ENCODE results near the gene HMX1.

HMX1 gene

GRCh38 chr4:8910100-8910821 lies 38.6 kb upstream of the HMX1 start:
- DNase-seq (ENCODE audit: low spot score), result no peak

DNA sequence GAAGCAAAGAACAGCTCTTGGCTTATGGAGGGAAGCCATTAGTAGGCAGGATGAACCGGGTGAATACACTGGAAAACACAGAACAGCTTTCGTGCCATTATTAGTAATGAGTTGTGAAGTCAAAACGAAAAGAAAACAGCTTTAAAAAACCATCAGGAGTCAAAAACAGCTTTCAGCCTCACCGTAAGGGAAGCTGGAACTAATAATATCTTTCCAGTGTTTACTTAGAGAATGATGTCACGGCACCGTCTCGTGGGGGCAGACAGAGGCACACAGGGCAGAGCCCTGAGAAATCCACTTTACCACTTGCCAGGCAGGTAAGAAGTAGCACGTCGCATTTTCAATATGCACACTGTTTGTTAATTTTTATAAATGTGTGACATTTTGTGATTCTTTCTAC lies 37.9 kb upstream of the HMX1 start:
- no peak for DNase-seq (ENCODE audit: low spot score)

DNA sequence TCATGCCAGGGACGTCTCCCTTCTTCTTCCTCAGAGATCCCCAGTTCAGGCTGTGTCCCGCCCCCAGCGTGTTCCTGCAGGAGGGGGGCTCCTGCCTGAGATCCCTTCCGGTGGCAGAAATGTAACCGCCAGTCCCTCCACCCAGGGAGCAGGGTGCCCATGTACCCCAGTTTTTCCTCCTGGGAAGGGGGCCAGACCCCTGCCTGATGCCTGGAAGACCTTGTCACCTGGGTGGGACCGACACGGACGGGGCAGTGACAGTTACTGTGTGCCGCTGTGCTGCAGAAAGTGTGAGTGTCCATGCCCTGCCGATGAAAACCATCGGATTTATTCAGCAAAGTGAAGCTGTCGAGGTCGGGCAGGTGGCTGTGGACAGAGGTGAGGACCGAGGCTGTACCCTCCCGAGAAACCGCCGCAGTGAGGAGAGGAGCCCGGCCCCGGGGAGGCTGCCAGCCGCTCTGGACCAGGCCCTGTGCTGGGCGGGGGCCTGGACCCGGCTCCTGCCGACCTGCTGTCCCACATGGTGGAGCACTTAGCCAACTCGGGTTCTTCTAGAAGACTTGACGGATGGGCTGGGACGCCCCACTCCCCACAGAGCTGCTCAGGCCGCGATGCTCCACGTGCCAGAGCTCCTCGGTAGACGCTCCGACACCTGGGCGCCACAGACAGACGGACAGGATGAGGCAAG lies 36.7 kb upstream of the HMX1 start:
- no peak for DNase-seq (ENCODE audit: low spot score)

DNA sequence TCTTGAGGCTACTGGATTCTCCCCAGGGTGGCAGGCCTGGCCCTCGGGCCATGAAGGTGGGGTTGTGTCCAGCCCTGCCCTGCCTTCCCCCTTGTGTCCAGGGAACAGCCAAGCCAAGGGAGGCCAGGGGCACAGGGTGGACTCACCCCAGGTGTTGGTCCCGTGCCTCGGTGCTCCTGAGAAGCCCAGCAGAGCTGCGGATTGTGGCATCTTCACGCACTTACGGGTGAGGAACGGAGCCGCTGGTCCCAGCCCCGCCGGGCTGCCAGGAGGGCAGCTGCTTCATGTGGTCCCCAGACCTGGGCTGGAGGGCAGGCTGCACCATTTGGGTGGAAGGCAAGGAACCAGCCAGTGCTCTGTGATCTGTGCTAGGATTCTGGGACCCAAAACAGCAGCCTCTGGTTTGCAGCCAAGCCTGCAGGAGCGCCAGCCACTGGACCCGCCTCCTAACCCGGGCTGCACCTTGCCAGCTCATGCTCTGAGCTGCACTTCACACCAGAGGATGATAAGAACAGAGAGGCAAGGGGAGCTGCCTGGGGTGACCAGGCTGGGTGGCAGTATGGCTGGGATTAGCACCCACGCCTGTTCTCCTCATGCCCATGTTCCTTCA lies 36.1 kb upstream of the HMX1 start:
- no peak for DNase-seq (ENCODE audit: low spot score)

DNA sequence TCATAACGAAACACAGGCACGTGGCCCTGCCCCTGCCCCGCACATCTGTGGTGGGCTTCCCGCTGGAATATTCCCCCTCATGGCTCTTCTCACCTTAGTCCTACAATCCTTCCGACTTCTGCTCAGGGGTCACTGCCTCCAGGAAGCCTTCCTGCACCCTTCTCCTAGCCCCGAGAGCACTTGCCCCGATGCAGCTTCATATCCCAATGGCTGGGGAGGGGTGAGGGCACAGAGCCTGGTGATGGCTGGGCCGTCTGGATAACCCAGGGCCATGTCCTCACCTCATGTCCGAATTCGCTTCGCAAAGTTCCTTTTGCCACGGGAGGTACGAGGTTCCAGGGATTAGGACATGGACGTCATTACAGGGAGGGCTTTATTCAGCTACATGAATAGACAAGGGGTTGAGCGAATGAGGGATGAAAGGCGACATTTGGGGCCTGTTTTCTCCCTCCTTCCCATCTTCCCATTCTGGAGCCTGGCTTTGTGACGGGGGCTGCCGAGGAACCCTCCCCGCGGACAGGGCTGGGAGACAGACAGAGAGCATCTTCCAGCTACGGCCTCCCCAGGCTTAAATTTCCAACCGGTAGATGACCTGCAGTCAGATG lies 35.5 kb upstream of the HMX1 start:
- no peak for DNase-seq (ENCODE audit: low spot score)

- no peak for DNase-seq (ENCODE audit: low spot score)
Measured at GRCh38 chr4:8906668-8906970, 35.0 kb upstream of the HMX1 start.

DNA sequence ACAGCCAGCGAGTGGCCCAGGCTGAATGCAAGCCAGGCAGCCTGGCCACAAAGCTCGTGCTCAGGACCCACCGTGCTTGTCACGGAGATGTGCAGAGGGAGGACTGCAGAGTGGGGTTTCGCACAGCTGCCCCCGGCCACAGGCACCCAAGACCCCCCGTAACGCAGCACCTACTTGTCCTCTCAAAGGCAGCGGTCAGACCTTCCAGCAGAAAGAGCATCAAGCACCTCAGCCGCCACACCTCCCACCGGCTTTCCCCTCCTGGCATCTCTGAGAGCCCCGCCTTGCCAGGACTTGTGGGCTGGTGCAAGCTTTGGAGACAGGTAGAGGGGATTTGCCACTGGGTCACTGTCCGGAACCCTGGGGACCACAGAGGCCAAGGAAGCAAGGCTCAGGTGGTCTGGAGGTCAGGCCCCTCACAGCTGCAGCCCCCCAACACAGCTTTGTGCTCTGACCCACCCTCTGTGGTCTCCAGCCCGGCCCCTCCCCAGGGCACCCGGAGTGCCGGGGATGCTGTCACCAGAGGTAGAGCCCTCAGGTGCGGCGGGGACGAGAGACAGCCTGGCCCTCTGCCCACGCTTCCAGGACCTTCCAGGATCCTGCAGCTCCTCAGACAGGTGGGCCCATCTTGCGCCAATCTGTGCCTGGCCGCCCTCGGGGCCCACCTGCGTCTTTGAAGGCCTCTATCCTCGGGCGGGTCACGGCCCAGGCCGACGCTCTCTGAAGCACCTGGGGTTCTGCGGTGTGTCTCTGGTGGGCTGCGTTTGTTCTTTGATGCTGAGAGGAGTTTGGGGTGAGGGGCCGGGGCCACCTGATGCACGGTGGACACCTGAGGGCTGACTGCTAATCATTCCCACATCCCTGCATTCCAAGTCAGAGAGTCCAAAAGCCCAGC lies 34.4 kb upstream of the HMX1 start:
- no peak for DNase-seq (ENCODE audit: low spot score)

- no peak for DNase-seq (ENCODE audit: low spot score)
Measured at GRCh38 chr4:8905226-8905772, 33.7 kb upstream of the HMX1 start.

GRCh38 chr4:8904666-8905065 lies 33.0 kb upstream of the HMX1 start:
- no peak for DNase-seq (ENCODE audit: low spot score)

- DNase-seq (ENCODE audit: low spot score), result no peak
Measured at GRCh38 chr4:8904041-8904501, 32.4 kb upstream of the HMX1 start.

DNA sequence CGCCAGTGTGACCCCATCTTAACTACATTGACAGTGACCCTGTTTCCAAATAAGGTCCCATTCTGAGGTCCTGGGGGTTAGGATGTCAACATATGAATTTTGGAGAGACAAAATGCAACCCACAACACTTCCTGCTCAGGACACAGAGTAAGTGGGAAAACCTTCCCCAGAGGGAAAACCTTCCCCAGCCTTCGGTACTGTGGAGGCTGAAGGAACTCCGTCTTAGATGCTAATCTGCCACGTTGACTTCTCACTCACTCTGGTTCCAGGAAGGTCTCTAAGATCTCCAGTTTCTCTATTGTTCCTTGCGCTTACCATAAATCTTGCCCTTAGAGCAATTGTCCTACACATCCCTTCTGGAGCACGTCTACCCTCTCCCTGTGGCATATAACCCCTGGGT lies 29.7 kb upstream of the HMX1 start:
- no peak for DNase-seq (ENCODE audit: low spot score)

DNA sequence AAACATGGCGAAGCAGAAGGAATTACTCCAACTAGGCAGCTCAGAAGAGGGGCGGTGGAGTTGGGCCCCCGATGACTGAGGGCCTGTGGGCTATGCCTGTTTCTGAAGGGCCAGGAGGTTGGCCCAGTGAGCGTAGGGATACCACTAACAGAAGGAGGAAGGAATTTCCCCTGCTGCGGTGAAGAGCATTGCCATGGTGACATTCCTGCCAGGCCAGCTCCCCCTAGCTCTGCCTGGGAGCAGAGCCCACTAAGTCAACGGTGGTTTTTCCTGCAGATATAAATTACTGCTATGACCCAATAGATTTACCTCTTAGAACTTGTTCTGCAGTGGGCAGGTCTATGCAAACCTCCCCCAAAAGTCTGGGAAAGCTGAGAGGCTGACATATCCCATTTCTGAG lies 28.9 kb upstream of the HMX1 start:
- no peak for DNase-seq (ENCODE audit: low spot score)

- no peak for DNase-seq (ENCODE audit: low spot score)
Measured at GRCh38 chr4:8898419-8898818, 26.8 kb upstream of the HMX1 start.

- no peak for DNase-seq (ENCODE audit: low spot score)
Measured at GRCh38 chr4:8897251-8898167, 25.9 kb upstream of the HMX1 start.

GRCh38 chr4:8896506-8896905 lies 24.9 kb upstream of the HMX1 start:
- no peak for DNase-seq (ENCODE audit: low spot score)

GRCh38 chr4:8896071-8896470 lies 24.4 kb upstream of the HMX1 start:
- DNase-seq (ENCODE audit: low spot score), result no peak

DNA sequence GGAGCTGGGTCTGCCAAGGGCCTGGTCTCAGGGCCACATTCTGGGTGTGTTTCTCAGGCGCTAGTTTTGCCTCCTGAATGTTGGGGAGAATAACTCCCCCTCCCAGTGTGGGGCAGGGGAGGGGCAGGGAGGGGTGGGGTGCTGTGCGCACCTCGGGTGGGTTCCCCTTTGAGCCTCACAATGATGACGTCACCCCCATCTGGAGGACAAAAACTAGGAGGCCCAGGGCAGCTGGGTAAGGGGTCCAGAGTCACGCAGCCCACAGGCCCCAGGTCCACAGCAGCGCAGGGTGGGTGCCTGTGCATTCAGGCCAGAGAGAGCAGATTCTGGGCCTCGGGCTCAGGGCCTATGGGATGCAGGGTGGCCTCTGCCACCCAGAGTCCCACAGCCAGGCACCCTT lies 23.7 kb upstream of the HMX1 start:
- DNase-seq (ENCODE audit: low spot score), result no peak

- DNase-seq (ENCODE audit: low spot score), result no peak
Measured at GRCh38 chr4:8894424-8894816, 22.8 kb upstream of the HMX1 start.

DNA sequence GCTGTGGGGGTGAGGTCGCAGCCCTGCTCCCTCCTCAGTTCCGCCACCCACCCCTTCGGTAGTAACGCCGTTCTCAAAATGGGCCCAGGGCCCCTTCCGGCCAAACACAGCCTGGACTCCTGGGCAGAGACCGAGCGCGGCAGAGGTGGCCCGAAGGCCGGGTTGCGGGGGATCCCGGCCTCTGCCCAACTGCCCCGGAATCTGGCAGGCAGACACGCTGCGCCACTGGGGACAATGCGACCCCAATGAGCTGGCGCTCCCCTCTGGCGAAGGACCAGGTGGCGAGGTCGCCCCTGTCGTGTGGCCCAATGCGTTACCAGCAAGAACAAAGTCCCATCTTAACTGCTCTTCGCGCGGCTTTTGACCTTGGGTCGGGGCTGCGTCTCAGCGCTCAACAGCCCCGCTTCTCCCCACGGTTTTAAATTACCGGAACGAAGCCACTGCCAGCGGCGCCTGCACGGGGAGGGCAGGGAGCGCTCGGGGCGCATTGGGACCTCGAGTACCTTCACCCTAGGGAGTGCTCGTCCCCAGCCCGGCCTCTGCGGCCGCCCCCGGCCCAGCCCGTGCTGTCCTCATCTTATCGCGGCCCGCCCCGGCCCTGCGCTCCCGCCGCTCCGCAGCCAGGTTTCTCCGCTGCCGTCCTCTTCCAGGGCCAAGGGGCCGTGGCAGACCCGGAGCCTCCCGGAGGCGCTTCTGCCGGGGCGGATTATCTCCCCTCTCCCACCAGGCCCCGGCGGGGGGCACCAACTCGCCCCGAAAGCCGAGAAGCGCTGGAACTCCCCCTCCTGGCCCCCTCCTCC lies 22.2 kb upstream of the HMX1 start:
- no peak for DNase-seq (ENCODE audit: low spot score)

DNA sequence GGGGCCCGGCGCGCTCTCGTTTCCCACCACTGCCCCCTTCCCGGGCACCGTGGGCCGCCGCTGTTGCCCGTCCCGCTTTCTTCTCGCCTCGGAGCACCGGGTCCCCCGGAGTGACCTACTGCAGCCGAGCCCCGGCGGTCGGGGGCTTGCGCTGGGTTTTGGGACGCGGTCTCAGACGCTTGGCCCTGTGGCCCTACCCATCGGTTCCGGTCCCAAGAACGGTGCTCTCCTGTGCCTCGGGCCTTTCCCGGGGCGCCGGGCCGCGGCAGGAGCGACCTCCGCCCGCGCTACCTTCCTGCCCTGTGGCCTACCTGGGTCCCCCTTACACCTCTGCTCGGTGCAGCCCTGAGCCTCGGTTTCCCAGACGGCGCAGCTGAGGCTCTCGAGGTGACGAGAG lies 21.6 kb upstream of the HMX1 start:
- DNase-seq (ENCODE audit: low spot score), result no peak
